ENCODE measurements around the gene EIF3K. TPM values are rescaled to one million over a fixed set of nuclear protein-coding genes. Genes with fewer than 3 reads are reported as not detected.

Gene EIF3K
- total and polyA plus RNA-seq, 12 donors = 177 to 537 (median 267) TPM

DNA sequence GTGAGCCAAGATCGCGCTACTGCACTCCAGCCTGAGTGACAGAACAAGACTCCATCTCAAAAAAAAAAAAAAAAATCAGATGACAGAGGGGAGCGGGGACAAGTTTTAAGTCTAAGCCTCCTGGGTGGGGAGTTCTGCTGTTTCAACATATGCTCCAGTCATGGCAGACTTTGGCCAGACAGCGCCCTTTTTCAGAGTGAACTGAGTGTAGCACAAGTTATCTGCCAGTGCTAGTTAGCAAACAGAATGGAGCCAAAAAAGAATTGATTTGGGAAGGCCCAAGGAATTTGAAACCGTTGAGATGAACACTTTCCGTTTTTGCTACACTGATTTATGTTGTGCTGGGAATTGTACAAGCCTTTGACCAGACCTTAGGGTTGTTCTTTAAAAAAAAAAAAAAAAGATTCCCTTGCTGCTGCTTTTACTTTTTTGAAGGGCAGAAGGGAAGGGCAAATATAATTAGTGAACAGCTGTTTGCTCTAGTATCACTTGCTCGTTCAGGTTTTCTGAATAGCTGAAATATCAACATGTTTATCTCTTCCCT lies 34.1 kb downstream of the EIF3K start:
- intact Hi-C loops (cut with DNase I) = loop anchor here (5.0 to 10.0 kb wide), 2 partner anchors 49 to 52 kb away; no protein-coding TSS in a partner anchor
- no peaks in the 10 kb centered on the region for H3K27me3 ChIP-seq
- peak overlapping the region; percentile 34 to 99 (median 95) for H3K27ac ChIP-seq
- peaks cover 81 to 82% of the 10 kb centered on the region in 2 donors for H3K4me1 ChIP-seq (replicated peaks in 1 of 2)
- no peaks in the 10 kb centered on the region for H3K9me3 ChIP-seq (replicated peaks in 1 of 3)
- H3K36me3 ChIP-seq (replicated peaks in 1 of 2) = no peaks in the 10 kb centered on the region
- peak overlapping the region in 1 of 4 donors; percentile 32 for H3K4me3 ChIP-seq
- TF ChIP-seq POLR2A (IDR thresholded peaks at IDR 0.05) = no peak
- TF ChIP-seq, protein P1, sequence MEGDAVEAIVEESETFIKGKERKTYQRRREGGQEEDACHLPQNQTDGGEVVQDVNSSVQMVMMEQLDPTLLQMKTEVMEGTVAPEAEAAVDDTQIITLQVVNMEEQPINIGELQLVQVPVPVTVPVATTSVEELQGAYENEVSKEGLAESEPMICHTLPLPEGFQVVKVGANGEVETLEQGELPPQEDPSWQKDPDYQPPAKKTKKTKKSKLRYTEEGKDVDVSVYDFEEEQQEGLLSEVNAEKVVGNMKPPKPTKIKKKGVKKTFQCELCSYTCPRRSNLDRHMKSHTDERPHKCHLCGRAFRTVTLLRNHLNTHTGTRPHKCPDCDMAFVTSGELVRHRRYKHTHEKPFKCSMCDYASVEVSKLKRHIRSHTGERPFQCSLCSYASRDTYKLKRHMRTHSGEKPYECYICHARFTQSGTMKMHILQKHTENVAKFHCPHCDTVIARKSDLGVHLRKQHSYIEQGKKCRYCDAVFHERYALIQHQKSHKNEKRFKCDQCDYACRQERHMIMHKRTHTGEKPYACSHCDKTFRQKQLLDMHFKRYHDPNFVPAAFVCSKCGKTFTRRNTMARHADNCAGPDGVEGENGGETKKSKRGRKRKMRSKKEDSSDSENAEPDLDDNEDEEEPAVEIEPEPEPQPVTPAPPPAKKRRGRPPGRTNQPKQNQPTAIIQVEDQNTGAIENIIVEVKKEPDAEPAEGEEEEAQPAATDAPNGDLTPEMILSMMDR (IDR thresholded peaks at IDR 0.05) = peak in 1 of 6 experiments; percentile 9
- peak in 3 of 7 donors; percentile 62 to 78 (median 71) for DNase-seq
- WGBS, 4 donors = 20 to 32% (median 26%) methylated on average over 7 of the region's 7 CpGs

DNA sequence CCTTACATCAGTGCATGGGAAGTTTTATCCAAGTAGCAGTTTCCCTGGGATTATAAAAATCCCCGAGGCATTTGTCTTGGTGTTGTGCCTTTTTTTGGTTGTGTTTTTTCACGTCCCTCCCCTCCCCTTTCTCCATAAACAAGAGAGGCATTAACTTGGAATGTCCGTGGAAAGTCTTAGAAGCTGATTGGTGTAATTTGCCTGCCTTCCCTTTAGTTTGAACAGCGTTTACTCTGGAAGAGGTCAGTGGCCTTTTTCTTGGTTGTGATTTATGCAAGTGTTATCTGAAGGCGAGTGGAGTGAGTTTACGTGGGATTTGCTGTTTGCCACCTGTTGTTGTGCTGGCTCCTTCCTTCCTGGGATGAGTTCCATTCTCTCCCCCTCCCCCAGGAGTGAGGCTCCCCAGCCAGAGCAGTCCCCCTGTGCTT lies 35.7 kb downstream of the EIF3K start:
- Histone ChIP-seq H3K4me1 (replicated peaks in 1 of 2) (peaks cover 94 to 96% of the 10 kb centered on the region in 2 donors), H3K4me3 (no peak overlapping the region), H3K36me3 (replicated peaks in 1 of 2) (no peaks in the 10 kb centered on the region), H3K9me3 (replicated peaks in 1 of 3) (no peaks in the 10 kb centered on the region), H3K27me3 (no peaks in the 10 kb centered on the region), H3K27ac (peak overlapping the region; percentile 56 to 99 (median 95))
- intact Hi-C loops (cut with DNase I) = loop anchor here (5.0 to 10.0 kb wide), 2 partner anchors 48 to 50 kb away; no protein-coding TSS in a partner anchor
- TF ChIP-seq, protein P1 (IDR thresholded peaks at IDR 0.05) = no peak
- TF ChIP-seq POLR2A (IDR thresholded peaks at IDR 0.05) = peak in 1 of 2 donors; percentile 39
- peak in 2 of 7 donors; percentile 46 to 63 for DNase-seq
- WGBS, 4 donors = 17 to 21% (median 17%) methylated on average over 6 of the region's 6 CpGs

DNA sequence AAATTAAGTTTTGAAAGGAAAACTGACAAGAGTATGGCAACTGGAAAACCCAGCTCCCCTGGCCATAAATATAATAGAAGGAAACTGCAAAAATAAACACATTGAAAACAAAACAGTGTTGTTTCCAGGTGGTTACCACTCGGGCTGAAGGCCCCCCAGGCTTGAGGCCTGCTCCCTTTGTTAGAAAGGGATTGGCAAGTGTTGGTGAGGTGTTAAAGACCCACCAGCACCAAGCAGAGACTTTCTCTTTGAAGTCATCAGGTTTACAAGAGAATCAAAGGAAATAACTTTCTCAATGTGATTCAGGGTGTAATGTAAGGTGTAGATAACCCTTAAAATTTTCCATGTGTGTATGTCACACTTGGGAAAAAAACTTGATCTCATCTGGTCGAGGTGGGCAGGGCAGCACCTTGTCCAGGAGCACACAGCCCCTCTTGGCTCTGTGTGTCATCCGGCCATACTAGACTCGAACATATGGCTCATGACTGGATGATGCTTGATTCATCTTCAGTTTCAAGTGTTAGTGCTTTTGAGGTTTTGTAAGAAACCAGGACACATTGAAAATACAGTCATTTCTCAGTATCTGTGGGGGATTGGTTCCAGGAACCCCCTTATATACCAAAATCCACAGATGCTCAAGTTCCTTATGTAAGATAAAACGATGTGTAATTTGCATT lies 36.3 kb downstream of the EIF3K start:
- intact Hi-C loops (cut with DNase I) = loop anchor here in 1 of 2 donors (10.0 kb wide), 1 partner anchor 50 kb away; no protein-coding TSS in a partner anchor
- H3K27me3 ChIP-seq = no peaks in the 10 kb centered on the region
- no peaks in the 10 kb centered on the region for H3K36me3 ChIP-seq (replicated peaks in 1 of 2)
- no peak overlapping the region for H3K4me3 ChIP-seq
- H3K9me3 ChIP-seq (replicated peaks in 1 of 3) = no peaks in the 10 kb centered on the region
- peak overlapping the region; percentile 70 to 99 (median 95) for H3K27ac ChIP-seq
- no peak for TF ChIP-seq POLR2A (IDR thresholded peaks at IDR 0.05)
- TF ChIP-seq, protein P1 (IDR thresholded peaks at IDR 0.05) = no peak
- 54 to 62% (median 56%) methylated on average over 5 of the region's 5 CpGs for WGBS, 4 donors
- no peak for DNase-seq
- H3K4me1 ChIP-seq (replicated peaks in 1 of 2) = peaks cover 95 to 100% of the 10 kb centered on the region in 2 donors

DNA sequence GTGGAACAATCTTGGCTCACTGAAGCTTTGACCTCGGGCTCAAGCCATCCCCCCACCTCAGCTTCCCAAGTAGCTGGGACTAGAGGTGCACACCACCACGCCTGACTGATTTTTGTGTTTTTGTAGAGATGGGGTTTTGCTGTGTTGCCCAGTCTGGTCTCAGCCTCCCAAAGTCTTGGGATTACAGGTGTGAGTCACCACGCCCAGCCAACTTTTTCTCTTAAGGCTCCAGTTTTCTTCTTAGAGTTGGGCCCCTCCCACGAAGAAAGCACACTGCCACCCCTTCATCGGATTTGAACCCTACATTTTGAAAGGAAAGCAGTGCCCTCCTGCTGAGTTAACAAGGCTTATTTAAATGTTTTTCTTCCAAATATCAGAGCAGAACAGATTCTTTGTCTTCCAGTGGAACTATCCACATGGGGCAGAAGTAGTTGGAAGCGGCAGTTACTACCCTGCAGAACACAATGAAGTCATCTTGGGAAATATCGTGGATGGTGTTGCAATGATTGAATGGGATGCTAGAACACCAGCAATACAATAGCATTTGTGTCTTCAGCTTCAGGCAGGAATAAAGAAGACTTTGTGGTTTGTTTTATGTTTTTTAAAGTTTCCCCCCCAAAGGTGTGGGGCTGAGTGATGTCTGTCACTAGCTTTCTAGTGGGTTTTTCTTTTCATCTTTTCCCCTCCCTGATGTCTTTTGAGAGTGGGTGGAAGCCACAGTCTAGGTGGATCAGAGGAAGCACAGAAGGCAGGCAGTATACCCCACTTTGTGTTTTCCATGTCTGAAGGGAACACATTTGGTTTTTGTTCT lies 37.4 kb downstream of the EIF3K start:
- intact Hi-C loops (cut with DNase I) = loop anchor here in 1 of 2 donors (10.0 kb wide), 1 partner anchor 48 kb away; no protein-coding TSS in a partner anchor

More for the DNA sequence above, 37.4 kb downstream of the EIF3K start:
- 47 to 65% (median 55%) methylated on average over 7 of the region's 7 CpGs for WGBS, 4 donors
- no peaks in the 10 kb centered on the region for H3K36me3 ChIP-seq (replicated peaks in 1 of 2)
- peaks cover 93 to 100% of the 10 kb centered on the region in 2 donors for H3K4me1 ChIP-seq (replicated peaks in 1 of 2)
- H3K27ac ChIP-seq = peak overlapping the region; percentile 70 to 99 (median 95)
- DNase-seq = peak in 1 of 7 donors; percentile 57
- peak in 1 of 2 donors; percentile 2 for TF ChIP-seq POLR2A (IDR thresholded peaks at IDR 0.05)
- TF ChIP-seq, protein P1 (IDR thresholded peaks at IDR 0.05) = no peak
- no peaks in the 10 kb centered on the region for H3K9me3 ChIP-seq (replicated peaks in 1 of 3)
- H3K4me3 ChIP-seq = no peak overlapping the region
- H3K27me3 ChIP-seq = no peaks in the 10 kb centered on the region

All from adrenal gland (tissue), 12 donors.